Head of caudate nucleus (tissue), 42 donors: Measurements from ENCODE around the gene DCP1B.

Source experiments
- DNase-seq, 42 donors: peaks; one replicate each; pipeline versions ENCODE4 v3.0.0 to v3.0.0-alpha.2; 2020 to 2021; ENCODE audit warnings: mixed read lengths in 7 of 42
- intact Hi-C: fragments of 100-400 bp; cut with DNase I; formaldehyde crosslinking; loops from one replicate; pipeline ENCODE4 v1.15.0; 2022

Gene DCP1B

GRCh38 chr12:1929241-1929984 is 74.8 kb downstream of the DCP1B start:
- DNase-seq, result peak in 12 of 42 donors; percentile 3 to 34 (median 12)
- intact Hi-C loops, result no loop called here

GRCh38 chr12:1928439-1929121 is 75.7 kb downstream of the DCP1B start:
- intact Hi-C loops, result no loop called here
- peak in 12 of 42 donors; percentile 4 to 39 (median 13) for DNase-seq

GRCh38 chr12:1927751-1928351 is 76.4 kb downstream of the DCP1B start:
- intact Hi-C loops, result no loop called here
- peak in 13 of 42 donors; percentile 8 to 44 (median 17) for DNase-seq

GRCh38 chr12:1927051-1927680 is 77.1 kb downstream of the DCP1B start:
- intact Hi-C loops, result no loop called here
- peak in 10 of 42 donors; percentile 2 to 34 (median 13) for DNase-seq

GRCh38 chr12:1926251-1926657 is 78.0 kb downstream of the DCP1B start:
- DNase-seq, result peak in 9 of 42 donors; percentile 2 to 40 (median 14)
- intact Hi-C loops, result no loop called here

- peak in 6 of 42 donors; percentile 3 to 37 (median 13) for DNase-seq
- intact Hi-C loops, result no loop called here
Measured at GRCh38 chr12:1925684-1926006, 78.6 kb downstream of the DCP1B start.

GRCh38 chr12:1924996-1925683 is 79.1 kb downstream of the DCP1B start:
- peak in 8 of 42 donors; percentile 3 to 40 (median 11) for DNase-seq
- intact Hi-C loops, result no loop called here

GRCh38 chr12:1922985-1923384 is 81.3 kb downstream of the DCP1B start:
- DNase-seq, result peak in 3 of 42 donors; percentile 5 to 32 (median 22)
- intact Hi-C loops, result no loop called here

- DNase-seq, result peak in 9 of 42 donors; percentile 5 to 54 (median 20)
Measured at GRCh38 chr12:1922075-1922709, 82.1 kb downstream of the DCP1B start.

GRCh38 chr12:1920971-1921370 is 83.3 kb downstream of the DCP1B start:
- intact Hi-C loops, result no loop called here
- peak in 8 of 42 donors; percentile 6 to 50 (median 35) for DNase-seq

More at GRCh38 chr12:1922075-1922709, 82.1 kb downstream of the DCP1B start:
- intact Hi-C loops, result no loop called here

- peak in 4 of 42 donors; percentile 4 to 36 (median 14) for DNase-seq
- intact Hi-C loops, result no loop called here
Measured at GRCh38 chr12:1920436-1920835, 83.8 kb downstream of the DCP1B start.

GRCh38 chr12:1919763-1920162 is 84.5 kb downstream of the DCP1B start:
- intact Hi-C loops, result no loop called here

GRCh38 chr12:1919284-1919683 is 85.0 kb downstream of the DCP1B start:
- DNase-seq, result peak in 27 of 42 donors; percentile 5 to 85 (median 65)
- intact Hi-C loops, result no loop called here

More at GRCh38 chr12:1919763-1920162, 84.5 kb downstream of the DCP1B start:
- peak in 10 of 42 donors; percentile 11 to 71 (median 40) for DNase-seq

- peak in 5 of 42 donors; percentile 2 to 33 (median 10) for DNase-seq
- intact Hi-C loops, result no loop called here
Measured at GRCh38 chr12:1918884-1919236, 85.4 kb downstream of the DCP1B start.

GRCh38 chr12:1918081-1918883 is 86.0 kb downstream of the DCP1B start, which contains the start of gene CACNA2D4:
TSS of gene CACNA2D4 (minus strand) at chr12:1918652. CDS start at chr12:1918473, 179 bp downstream.
- DNase-seq, result peak in 10 of 42 donors; percentile 1 to 38 (median 10)
- intact Hi-C loops, result no loop called here

- intact Hi-C loops, result no loop called here
- peak in 8 of 42 donors; percentile 8 to 52 (median 36) for DNase-seq
Measured at GRCh38 chr12:1917172-1918070, 86.8 kb downstream of the DCP1B start.
